Fibroblast of skin of abdomen (primary cell): ENCODE results near the gene TMEM38A. TPM values are rescaled to one million over a fixed set of nuclear protein-coding genes. Genes with fewer than 3 reads are reported as not detected.
A peak's percentile ranks its signal among the peaks of the same experiment; 100 is the strongest.

Experiments used
- DNase-seq: peaks from one replicate; pipeline ENCODE4 v3.0.0-alpha.2; 2013
- polyA plus RNA-seq, 2 experiments: library from polyadenylated mRNA; unstranded; fragments of 120-200 nt; gene quantifications; one replicate each; pipeline ENCODE4 v1.2.1, GENCODE V29; 2013; ENCODE audit not compliant: insufficient read length in 2 of 2

Gene TMEM38A, protein sequence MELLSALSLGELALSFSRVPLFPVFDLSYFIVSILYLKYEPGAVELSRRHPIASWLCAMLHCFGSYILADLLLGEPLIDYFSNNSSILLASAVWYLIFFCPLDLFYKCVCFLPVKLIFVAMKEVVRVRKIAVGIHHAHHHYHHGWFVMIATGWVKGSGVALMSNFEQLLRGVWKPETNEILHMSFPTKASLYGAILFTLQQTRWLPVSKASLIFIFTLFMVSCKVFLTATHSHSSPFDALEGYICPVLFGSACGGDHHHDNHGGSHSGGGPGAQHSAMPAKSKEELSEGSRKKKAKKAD
- 1.9 TPM for polyA plus RNA-seq (2013, experiment 1 of 2; ENCODE audit: insufficient read length)
- polyA plus RNA-seq (2013, experiment 2 of 2; ENCODE audit: insufficient read length): 0.96 TPM

DNA sequence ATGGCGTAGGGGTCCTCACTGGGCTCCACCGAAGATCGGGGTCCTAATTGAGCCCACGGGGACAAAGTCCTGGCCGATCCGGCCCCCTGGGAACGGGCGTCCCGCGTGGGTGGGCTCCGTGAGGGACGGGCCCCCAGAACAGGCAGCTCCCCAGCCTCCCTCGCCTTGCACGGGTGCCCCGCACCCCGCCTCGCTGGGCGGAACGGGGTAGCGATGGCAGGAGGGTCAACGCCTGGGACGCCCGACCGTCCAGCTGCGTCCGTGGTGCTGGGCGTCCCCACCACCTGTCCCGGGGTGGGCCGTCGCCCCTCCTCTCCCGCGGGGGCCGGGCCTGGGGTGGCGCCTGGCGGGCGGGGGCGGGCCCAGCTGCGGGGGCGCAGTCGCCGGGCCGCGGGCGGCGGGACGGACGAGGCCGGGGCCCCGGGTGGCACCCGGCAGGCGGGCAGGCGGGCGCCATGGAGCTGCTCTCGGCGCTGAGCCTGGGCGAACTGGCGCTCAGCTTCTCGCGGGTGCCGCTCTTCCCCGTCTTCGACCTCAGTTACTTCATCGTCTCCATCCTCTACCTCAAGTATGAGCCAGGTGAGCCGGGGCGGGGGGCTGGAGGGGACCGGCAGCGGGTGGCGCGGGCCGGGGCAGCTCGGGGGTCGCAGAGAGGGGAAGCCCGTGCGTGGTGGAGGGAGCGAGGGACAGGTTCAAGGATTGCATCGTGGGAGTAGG, at the start of gene TMEM38A:
Gene TMEM38A, plus strand, starts transcription at position 377 of the 717 bp plus-strand sequence. Its CDS starts 79 bp downstream, at position 456.
- no peak for DNase-seq

DNA sequence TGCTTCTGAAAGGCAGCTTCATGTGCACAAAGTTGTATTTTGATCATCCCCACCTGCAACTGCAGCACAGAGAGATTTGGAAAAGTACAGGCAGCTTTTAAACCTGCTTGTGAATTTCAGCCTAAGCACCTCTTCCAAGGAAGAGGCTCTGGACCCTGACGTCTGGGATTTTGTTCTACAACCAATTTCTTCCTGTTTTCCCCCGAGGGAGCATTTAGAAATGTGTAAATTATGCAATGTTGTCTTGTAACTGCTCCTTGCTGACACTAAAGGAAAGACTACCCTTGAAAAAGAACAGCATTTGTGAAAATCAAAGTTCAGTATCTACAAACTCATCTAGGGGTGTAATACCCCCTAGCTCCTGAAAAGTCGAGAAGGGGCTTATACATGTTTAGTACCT, 48.3 kb upstream of the TMEM38A start:
- DNase-seq: no peak

DNA sequence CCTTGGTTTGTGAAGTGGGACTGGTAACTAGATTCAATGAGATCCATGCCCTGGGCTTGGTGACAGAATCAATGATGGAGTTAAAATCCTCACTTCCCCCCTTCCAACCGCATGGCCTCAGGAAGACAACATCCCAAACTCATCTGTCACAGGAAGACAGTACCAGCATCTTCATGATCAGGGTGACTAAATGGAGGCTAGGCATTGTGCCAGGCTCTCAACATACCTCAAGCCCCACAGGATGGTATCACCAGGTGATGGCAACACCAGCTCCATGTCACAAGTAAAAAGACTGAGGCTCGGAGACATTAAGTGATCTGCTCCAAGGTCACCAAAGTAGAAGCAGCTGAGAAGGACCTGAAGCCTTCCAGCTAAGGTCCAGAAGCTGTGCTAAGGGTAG, 47.1 kb upstream of the TMEM38A start:
- no peak for DNase-seq

DNA sequence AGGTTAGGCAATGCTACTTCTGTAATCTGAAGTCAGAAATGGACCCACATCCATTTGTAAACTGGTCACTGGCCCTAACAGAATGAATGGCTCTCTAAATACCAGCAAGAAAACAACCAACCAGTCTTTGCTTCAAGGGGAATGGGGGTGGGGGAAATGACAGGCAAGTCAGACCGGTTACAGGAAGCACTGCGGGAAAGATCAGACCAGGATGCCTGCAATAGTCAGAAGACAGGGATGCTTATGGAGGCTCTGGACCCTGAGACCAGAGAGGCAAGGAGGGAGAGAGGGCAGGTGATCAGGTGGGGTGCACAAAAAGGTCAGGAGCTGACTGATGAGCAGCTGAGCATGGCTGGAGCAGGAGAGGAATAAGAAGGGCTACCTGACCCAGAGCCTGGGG, 46.0 kb upstream of the TMEM38A start:
- no peak for DNase-seq

DNA sequence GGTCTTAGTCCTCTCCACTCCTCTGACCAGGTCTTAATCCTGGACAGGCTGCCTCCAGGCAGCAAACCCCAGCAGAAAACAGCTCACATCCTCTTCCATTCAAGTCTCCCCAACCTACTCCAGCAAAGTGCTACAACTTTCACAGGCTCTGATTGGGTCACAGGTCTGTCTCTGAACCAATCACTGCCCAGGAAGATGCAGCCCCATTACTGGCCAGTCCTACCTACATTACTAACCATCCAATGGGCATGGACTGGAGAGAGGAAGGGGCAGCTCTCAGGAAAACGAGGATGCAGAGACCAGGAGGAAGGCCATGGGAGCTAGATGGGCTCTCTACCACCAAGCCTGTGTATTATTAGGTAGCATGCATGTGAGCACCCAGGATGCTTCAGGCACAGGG, 45.1 kb upstream of the TMEM38A start:
- no peak for DNase-seq

DNA sequence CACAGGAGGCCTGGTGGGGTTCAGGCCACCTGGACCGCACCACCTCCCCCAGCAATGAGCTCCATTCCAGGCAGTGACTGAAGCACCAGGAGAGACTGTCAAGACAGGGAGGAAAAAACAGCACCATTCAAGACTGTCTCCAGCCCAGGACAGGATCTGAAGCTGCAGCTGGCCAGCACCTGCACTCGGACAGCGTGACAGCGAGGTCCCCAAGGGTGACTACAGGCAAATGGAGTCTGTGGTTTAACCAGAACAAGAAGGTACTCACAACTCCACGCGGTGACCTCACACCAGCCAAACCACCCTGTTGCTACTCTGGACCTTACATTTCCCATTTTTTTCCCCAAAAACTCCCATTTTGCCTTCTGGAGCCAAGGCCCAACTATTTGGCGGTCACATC, 42.7 kb upstream of the TMEM38A start:
- no peak for DNase-seq

DNA sequence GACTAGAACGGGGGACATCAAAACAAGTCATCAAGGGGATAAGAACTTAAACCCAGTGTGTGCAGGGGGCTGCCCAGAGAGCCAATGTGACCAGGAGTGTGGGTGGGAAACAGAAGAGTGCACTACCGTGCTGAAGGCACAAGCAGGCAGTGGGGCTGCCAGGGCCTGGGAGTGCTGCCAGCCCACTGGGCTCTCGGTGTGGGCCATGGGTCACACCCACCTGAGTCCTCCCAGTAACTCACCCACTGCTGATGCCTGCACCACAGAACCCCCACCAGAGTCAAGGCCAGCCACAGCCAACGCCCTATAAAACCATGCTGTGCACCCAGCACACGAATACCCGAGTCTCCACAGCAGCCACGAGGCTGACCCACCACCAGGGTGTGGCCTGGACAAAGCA, 41.5 kb upstream of the TMEM38A start:
- DNase-seq: no peak

DNA sequence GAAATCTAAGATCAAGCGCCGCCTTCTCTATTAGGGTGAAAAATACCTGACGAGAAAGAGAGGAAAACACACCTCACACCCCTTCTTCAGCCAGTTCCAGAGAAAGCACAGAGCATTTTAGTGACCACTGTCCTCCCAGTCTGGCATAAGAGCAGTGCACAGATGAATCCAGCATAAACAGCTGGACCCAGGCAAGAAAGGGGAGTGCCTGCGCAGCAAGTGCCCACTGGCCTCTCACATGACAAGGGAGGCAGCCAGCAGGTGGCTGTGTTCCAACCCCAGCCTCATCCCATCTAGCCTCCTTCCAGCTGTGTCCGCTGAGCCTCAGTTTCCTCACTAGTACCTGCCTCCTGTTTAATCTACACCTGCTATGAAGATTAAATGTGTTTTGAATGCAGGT, 40.9 kb upstream of the TMEM38A start:
- DNase-seq: no peak

DNA sequence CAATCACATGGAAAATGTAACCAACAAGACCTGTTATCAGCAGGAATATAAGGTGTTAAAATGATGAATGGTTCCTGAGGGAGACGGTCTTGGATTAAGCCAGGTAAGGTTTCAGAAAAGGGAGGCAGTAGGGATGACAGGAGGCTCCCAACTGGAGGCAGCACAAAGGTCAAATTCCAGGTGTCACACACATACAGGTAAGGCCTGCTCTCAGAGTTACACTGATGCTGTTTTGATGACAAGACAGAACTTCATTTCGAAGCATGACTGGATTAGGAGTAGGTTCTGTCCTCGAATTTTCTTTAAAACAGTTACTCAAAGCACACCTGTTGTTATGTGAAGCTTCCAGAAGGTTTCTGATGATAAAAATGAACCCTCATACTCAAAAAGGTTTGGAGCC, 40.4 kb upstream of the TMEM38A start:
- DNase-seq: no peak

DNA sequence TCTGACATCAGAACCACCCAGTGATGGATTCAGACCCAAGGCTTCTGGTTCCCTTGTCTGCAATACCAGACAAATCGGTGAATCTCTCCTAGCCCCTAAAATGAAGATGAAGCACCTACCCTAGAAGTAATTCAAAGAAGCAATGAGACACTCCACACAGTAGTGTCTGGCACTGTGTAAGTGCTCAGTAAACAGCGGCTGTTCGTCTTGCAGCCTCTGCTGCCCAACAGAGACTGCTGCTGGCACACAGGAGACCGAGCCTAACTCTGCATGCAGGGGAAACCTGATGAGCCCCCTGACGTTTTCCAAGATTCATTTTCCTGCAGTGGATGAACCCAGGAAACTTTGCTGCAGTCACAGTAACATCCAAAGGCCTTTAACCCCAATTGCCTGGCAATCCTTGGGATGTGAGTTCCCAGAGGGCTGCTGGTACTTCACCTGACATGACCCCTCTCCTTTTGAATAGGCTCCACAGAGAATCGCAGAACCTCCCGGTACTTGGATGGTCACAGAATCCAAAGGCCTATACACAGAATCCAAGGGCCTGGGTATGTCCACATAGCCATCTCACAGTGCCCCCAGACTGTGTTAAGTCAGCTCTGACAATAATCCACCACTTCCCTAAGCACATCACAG, 39.7 kb upstream of the TMEM38A start:
- no peak for DNase-seq

DNA sequence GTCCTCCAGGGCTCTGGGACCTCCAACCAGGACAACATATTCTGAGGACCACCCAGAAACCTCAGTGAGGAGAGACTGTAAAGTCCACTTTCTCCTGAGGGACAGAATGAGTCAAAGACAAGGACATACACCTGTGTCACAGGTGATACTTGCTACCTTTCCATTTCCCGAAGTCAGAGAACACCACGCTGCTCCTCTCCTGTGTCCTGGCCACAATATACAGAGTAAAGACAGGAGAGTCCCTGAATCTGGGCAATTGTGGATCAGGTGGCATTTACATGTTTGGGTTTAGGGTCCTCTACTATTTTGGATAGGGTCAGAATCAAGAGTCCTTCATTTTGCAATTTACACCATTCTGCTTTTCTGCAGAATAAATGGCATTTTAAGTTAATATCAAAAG, 37.9 kb upstream of the TMEM38A start:
- DNase-seq: no peak

DNA sequence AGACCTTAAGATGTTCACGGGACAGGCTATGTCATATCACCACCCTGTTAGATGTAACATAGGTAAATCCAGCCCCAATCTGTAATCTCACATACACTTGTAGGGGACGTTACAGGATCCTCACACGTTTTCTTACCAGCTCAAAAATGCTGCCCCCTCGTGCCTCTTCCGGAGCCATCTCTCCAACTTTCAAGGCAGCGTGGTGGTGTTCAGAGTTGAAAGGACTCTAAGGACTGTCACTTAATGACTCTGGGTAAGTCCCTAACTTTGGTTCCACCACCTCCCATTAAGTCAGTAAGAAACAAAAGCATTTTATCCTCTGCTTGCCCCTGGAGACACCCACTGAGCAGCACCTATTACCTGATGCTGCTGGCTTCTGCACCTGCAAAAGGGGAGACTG, 37.4 kb upstream of the TMEM38A start:
- DNase-seq: no peak

DNA sequence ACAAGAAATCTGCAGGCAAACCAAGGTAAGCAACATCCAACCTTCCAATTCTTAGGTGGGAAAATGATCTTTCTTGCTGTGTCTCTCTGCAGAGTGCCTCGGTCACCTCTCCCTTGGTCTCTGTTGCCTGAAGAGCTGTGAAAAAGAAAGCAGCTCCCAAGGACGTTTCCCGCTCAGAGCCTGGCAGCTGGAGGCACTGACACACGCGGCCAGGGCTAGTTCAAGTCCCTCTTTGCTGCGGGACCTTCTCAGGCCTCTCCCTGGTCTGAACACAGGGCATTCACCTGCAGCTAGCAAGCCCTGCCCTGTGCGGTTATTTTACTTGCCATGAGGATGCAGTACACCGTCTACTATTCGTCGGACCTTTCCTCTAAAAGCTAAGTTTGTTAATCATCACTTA, 36.7 kb upstream of the TMEM38A start:
- no peak for DNase-seq

DNA sequence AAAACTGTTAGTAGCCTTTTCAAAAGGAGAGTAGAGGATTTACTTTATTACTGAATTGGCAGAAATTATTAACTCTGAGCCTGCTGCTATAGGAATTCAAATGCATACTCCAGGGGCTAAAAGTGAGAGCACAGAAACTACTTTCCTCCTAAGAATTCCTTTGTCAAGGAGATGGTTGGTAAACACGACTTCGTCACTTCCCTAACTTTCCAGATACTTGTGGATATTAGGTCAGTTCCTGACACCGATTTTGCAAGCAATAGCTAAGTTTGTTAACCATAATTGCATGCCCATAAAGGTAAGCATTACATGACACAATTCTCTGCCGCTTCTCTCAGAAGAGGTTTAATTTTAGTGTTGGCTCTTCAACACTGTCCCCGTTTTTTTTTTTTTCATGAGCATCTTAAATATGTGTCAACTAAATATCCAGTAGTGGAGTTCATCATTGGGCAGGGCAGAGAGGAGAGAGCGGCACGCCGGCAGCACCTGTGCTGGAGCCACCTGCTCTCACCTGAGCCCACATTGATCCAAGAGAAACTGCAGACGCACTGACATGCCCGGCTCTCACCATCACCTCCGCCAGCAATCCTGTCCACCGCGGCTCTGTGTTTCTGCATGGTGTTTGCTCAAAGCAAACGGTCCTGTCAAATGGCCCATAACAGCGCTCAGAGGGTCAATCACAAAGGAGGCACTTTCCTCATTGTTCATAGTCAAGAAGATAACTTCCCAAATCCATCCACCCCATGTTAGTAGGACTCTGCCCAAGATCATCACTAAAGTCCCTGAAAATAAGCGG, 35.6 kb upstream of the TMEM38A start:
- no peak for DNase-seq

DNA sequence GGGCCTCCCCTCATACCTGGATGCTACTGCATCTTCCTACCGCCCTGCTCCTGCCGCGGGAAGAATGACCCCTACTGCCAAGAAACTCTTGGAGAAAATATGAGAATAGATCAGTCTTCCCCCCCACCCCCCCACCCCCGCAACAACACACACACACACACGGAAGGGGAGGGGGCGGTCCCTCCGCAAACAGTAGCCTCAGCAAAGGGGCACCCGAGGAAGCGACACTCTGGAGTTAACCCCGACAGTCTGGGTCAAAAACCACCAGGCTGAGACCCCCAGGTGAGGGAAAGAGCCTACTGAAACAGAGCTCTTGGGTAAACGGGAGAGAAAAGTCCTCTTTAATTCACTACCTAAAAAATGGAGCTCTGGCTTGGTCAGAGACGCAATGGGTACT, 34.1 kb upstream of the TMEM38A start:
- DNase-seq: no peak

DNA sequence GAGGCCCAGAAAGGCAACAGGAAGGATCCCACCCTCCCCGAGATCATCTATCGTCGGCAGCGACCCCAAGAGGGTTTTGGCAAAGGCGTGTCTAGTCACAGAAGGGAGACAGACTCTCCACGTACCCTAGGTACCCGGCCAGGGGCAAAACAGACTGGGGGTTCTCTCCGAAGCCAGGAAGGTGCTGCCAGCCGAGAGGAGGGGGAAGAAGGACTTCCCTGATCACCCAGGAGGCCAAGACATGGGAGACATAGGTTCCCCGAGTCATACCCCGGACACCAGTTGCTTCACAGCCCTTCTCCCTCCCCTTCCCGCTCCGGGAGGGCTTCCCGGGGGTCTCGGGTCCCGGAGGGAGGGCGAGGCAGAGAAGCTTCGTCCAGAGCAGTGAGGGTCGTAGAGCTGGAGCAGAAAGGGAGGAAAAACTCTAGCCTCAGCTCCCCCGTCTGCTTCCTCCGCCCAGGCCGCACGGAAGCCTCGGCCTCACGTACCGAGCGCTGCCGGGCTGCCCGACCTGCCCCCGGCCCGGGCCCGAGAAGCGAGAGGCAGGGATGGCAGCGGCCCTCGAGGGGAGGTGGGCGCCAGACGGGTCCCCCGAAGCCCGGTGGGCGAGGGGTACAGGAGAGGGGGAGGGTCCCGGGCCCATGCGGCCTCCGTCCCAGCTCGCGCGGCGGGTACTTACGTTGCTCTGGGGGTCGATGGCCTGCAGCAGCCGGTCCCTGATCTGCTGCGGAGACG, 33.6 kb upstream of the TMEM38A start:
- DNase-seq: no peak

DNA sequence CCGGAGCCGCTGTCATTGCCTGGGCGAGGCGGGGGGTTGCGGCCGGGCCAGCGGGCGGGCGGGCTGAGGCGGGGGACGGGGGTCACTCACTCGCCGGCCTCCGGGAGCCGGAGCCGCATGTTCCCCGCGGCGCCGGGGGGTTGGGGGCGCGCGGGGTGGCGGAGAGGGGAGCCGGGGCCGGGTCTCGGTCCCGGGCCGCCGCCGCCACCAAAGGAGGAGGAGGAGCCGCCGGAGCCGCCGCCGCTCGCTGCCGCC, 33.1 kb upstream of the TMEM38A start:
- no peak for DNase-seq

DNA sequence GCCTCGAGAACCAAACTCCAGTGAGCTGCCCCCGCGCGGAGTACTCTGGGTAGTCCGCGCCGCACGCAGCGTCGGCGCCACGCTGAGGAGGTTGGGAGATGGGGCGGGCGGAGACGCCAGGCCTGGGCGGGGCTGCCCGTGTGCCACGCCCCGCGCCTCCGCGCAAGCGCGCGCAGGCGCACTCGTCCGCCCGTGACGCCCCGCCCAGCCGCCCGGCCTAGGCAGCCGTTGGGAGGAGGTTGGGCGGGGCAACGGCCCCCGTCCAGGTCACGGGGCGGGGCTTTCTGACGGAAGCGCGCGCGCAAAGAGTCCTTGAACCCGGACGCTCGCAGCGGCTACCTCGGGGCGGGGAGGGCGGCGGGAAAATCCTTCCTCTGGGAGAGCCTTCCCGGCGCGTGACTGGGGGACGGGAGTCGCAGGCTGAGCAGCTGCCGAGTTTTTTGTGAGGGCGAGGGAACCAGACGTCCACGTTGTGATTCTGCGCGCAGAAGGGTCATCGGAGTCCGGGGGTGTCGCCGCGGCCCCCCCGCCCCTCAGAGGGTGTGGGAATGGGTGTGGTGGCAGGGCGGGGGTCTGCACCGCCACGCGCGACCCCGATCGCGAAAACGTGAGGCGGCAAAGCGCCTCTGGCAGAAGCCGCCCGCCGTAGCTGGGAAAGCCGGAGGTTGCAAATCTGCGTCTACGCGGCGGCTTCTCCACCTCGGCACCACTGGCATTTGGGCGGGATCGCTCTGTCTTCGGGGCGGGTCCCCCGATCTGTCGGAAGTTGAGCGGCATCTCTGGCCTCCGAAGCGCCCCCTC, 32.6 kb upstream of the TMEM38A start, which contains the start of gene MED26:
Gene MED26, minus strand, starts transcription at position 22 of the 801 bp plus-strand sequence. CDS start 261 bp downstream, outside the sequence.
- DNase-seq: peak; percentile 94

DNA sequence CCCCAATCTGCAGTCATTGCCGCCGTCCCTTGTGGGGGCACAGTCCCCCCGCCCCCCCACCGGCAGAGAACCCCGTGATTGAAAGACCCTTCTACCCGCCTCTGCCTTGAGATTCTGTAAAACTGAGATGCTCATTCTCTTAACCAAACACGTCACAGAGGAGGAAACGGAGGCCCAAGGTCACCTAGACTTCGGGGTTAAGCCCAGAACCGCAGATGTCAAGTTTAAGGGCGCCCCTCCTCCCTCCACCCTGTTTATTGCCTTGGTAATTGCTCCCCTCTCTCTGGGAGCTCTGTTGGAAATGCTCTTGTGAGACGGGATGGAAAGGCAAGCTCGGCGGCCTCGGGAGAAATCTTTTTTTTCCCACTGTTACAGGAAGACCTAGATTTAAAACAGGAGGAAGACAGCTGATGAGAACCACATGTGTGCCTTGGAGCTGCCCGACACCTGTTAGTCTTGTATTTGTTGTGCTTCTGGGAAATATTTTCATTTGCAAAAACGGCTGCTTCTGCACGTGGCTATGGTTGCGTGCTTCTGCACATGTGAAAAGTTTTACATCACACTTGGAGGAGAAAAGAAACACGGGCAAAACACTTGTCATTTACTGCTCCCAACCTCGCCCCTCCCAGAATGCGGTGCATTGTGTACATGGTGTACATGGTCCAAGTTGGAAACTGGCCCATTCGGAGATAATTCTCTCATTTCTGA, 31.8 kb upstream of the TMEM38A start:
- peak; percentile 57 for DNase-seq

DNA sequence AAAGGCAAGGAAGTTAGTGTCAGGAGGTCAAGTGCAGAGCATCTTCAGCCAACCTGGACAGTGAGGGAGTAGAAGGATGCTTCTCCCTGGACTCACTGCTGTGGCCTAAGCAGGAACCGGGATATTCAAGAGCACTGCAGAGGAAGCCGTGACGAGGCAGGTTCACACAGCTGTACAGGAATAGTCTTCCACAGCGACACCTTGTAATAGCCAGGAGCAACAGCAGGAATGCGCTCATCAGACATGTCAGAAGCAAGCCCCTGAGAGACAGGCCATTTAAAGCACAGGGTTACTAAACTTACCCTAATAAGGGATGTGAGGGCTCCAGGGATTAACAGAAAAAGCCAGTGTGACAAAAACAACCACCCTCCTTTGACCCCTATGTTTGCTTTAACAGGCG, 29.5 kb upstream of the TMEM38A start:
- no peak for DNase-seq

DNA sequence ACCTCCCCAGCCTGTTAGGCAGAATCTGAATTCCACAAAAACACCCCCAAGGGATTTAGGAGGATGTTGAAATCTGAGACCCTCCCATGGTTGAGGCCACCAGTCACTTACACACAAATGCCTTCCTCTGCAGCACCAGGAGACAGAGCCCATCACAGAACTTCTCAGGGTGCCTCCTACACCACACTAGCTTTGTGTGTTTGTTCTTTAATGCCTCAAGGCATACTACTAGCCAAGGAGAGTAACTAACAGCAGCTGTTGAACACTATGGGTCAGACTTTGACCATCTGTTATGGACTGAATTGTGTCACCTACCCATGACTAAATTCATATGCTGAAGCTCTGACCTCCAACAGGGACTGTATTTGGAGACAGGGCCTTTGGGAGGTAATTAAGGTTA, 23.4 kb upstream of the TMEM38A start:
- DNase-seq: no peak
